Neutrophil (primary cell): ENCODE results near the gene SPDL1.

ENCODE experiments used
- H3K27ac ChIP-seq: fragments of 200-600 bp; sonication (generic); 2 replicates; pipeline ENCODE4 v1.5.1; 2016; ENCODE audit warnings: mild to moderate bottlenecking, moderate library complexity
- H3K27me3 ChIP-seq: fragments of 200-600 bp; sonication (generic); 2 replicates; pipeline ENCODE4 v1.6.0; 2016; ENCODE audit warnings: mild to moderate bottlenecking
- H3K36me3 ChIP-seq: fragments of 200-600 bp; sonication (generic); 2 replicates; pipeline ENCODE4 v1.5.1; 2017
- H3K4me1 ChIP-seq, 2 experiments: fragments of 200-600 bp in 1 of 2; sonication (generic) in 1 of 2; 1 replicate in 1 of 2; 2 replicates in 1 of 2; pipeline versions ENCODE4 v1.5.1 to v1.6.1; 2013 to 2016; ENCODE audit warnings: low read depth in 1 of 2, low read length in 1 of 2, mild to moderate bottlenecking in 1 of 2, moderate library complexity in 1 of 2; ENCODE audit not compliant: control insufficient read depth in 1 of 2, insufficient read depth in 1 of 2
- H3K4me3 ChIP-seq, 2 experiments: fragments of 200-600 bp in 1 of 2; sonication (generic) in 1 of 2; 1 replicate in 1 of 2; 2 replicates in 1 of 2; pipeline ENCODE4 v1.5.1; 2013 to 2016; ENCODE audit warnings: low read depth in 1 of 2, low read length in 1 of 2, mild to moderate bottlenecking in 1 of 2, moderate library complexity in 1 of 2
- H3K9me3 ChIP-seq: fragments of 200-600 bp; sonication (generic); 2 replicates; pipeline ENCODE4 v1.5.1; 2016
- TF ChIP-seq, protein P1 (sequence below): fragments of 200-600 bp; sonication (generic); IDR thresholded peaks from 2 replicates; pipeline ENCODE4 v1.5.1; 2016; ENCODE audit warnings: antibody characterized with exemption

The SPDL1 gene

DNA sequence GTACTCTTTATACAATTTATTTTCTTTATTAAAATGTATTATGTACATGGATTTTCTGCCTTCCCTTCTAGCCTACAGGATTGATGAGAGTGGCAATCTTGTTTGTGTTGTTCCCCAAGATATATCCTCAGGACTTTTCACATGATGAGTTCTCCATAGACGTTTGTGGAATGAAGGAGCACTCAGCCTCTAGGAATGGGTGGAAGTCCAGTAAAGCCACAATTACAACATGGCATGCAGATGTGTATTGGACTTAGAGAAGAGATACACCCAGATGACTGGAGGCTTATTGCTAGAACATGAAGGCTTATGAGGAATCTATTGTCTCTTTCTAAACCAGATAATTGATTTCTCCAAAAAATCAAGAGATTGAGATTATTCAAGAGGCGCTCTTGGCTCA, 45.3 kb downstream of the SPDL1 start:
- Histone ChIP-seq H3K27ac (no peak overlapping the region), H3K27me3 (no peaks in the 10 kb centered on the region), H3K9me3 (no peaks in the 10 kb centered on the region), H3K4me3 (no peak overlapping the region), H3K4me1 (no peaks in the 10 kb centered on the region), H3K36me3 (no peaks in the 10 kb centered on the region)
- TF ChIP-seq, protein P1, sequence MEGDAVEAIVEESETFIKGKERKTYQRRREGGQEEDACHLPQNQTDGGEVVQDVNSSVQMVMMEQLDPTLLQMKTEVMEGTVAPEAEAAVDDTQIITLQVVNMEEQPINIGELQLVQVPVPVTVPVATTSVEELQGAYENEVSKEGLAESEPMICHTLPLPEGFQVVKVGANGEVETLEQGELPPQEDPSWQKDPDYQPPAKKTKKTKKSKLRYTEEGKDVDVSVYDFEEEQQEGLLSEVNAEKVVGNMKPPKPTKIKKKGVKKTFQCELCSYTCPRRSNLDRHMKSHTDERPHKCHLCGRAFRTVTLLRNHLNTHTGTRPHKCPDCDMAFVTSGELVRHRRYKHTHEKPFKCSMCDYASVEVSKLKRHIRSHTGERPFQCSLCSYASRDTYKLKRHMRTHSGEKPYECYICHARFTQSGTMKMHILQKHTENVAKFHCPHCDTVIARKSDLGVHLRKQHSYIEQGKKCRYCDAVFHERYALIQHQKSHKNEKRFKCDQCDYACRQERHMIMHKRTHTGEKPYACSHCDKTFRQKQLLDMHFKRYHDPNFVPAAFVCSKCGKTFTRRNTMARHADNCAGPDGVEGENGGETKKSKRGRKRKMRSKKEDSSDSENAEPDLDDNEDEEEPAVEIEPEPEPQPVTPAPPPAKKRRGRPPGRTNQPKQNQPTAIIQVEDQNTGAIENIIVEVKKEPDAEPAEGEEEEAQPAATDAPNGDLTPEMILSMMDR: no peak

DNA sequence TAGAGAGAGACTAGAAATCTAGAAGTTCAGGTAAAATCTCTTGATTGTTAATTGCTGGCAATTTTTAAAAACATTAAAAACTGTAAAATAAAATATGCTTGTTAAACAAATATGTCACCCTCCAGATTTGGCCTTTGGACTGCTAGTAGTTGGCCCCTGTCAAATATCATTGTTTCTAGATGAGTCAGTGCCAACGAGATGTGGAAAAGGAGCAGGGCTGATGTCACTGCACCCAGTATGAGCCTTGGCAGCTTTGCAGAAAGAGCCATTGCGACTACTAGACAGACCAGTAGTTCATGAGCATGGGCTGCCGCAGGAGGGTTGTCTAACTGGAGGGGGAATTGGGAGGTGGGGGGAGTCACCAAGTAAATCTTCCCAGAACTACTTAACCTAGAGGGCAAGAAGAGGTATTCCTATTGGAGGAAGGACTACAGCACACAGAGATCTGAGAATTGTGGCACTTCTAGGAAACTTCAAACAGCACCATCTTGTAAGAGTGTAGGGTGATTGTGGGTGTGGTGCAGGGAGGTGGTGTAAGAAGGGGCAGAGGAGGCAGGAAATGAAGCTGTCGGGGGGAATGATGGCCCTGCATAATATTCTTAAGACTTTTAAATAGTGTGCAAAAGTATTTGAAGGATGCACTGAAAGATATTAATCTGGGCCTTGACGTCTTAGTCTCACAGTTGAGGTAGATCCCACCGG, 46.4 kb downstream of the SPDL1 start:
- Histone ChIP-seq H3K4me1 (no peaks in the 10 kb centered on the region), H3K27ac (no peak overlapping the region), H3K4me3 (no peak overlapping the region), H3K27me3 (no peaks in the 10 kb centered on the region), H3K36me3 (no peaks in the 10 kb centered on the region), H3K9me3 (no peaks in the 10 kb centered on the region)
- TF ChIP-seq, protein P1: no peak

DNA sequence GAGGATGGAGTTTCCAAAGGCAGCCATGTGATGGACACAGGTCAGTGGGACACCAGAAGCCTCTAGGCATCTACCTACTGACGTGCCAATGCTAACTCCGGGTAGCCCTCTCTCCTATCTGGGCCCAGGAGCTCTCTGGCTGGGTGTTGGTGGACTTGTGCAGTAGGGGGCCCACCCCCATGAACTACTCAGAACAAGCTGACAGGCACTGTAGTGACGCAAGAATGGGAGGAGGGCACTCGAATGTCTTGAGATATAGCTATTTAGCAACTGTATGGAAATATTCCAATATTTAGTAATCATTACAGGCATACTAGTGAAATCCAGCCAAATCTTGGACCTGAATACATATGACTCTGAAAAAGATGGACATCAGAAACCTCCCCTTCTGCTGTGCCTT, 47.8 kb downstream of the SPDL1 start:
- Histone ChIP-seq H3K9me3 (no peaks in the 10 kb centered on the region), H3K27me3 (no peaks in the 10 kb centered on the region), H3K36me3 (no peaks in the 10 kb centered on the region), H3K4me1 (peaks cover 1 to 3% of the 10 kb centered on the region in 2 experiments), H3K27ac (no peak overlapping the region), H3K4me3 (no peak overlapping the region)
- TF ChIP-seq, protein P1: no peak

DNA sequence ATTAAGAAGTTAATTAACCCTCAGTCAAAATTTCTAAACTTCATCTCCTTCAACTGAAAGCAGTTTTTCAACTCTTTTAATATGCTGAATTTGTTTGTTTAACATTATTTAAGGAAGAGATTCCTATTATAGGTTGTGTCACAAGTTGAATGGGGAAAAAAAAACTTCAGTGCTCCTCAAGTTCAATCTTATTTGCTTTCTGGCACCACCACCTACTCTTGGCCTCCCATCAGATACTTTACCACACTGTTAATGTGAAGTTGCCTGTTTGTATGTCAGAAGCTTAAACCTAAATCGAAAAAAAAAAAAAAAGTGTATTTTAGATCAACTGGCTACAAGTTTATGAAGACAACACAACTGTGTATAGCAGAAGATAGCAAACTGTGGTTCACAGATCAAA, 49.4 kb downstream of the SPDL1 start:
- no peak overlapping the region for H3K27ac ChIP-seq
- H3K4me3 ChIP-seq: no peak overlapping the region
- no peaks in the 10 kb centered on the region for H3K36me3 ChIP-seq
- no peaks in the 10 kb centered on the region for H3K9me3 ChIP-seq
- H3K4me1 ChIP-seq: peaks cover 10 to 12% of the 10 kb centered on the region in 2 experiments
- no peaks in the 10 kb centered on the region for H3K27me3 ChIP-seq
- TF ChIP-seq, protein P1: no peak

DNA sequence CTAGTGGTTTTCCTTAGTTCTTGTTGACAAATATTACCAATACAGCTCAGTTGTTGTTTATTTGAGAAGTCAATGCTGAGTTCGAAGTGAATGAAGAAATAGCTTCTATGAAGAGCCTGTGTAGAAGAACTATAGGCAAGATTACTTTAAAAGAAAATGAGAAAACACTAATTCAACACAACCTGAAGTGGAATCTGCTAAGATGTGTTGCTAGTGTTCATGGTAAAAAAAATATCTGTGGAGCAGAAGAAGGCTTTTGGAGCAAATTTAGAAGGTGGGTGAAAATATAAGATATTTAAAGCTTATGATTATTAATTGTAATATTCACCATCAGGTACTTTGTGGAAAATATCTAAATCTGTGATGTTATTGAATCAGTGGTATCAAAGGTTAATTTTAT, 51.0 kb downstream of the SPDL1 start:
- H3K9me3 ChIP-seq: no peaks in the 10 kb centered on the region

More for the DNA sequence above, 51.0 kb downstream of the SPDL1 start:
- H3K27ac ChIP-seq: no peak overlapping the region
- H3K4me1 ChIP-seq: peaks cover 27 to 28% of the 10 kb centered on the region in 2 experiments
- H3K27me3 ChIP-seq: no peaks in the 10 kb centered on the region
- peaks cover under 1% of the 10 kb centered on the region for H3K36me3 ChIP-seq
- H3K4me3 ChIP-seq: no peak overlapping the region
- TF ChIP-seq, protein P1: no peak
